22Rv1 (cell line): ENCODE results near the gene PCARE.

ENCODE experiments used
- ZFX ChIP-seq: fragments of 450-650 bp; IDR thresholded peaks from 2 replicates; pipeline ENCODE4 v1.6.1; 2017; ENCODE audit warnings: antibody characterized with exemption, borderline replicate concordance
- TF ChIP-seq, protein P1 (sequence below): fragments of 450-650 bp; IDR thresholded peaks from 2 replicates; pipeline ENCODE4 v1.5.1; 2017; ENCODE audit warnings: mild to moderate bottlenecking

DNA sequence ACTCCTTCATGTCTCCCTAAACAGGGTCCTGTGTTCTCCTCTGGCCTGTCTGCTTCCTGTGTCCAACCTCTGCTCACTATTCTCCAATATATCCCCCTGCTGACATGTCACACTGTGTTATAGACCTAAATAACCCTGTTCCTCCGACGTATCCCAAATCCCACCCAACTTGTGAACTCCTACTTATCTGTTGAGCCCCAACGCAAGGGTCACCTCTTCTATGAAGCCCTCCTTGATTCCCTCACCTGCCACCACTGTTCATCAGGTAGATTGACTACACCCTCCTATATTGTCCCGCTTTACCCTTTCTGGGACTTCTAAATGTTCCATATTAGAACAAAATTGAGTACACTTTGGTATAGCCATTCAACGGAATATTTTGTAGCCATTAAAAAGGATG lies 42.1 kb downstream of the PCARE start:
- TF ChIP-seq, protein P1, sequence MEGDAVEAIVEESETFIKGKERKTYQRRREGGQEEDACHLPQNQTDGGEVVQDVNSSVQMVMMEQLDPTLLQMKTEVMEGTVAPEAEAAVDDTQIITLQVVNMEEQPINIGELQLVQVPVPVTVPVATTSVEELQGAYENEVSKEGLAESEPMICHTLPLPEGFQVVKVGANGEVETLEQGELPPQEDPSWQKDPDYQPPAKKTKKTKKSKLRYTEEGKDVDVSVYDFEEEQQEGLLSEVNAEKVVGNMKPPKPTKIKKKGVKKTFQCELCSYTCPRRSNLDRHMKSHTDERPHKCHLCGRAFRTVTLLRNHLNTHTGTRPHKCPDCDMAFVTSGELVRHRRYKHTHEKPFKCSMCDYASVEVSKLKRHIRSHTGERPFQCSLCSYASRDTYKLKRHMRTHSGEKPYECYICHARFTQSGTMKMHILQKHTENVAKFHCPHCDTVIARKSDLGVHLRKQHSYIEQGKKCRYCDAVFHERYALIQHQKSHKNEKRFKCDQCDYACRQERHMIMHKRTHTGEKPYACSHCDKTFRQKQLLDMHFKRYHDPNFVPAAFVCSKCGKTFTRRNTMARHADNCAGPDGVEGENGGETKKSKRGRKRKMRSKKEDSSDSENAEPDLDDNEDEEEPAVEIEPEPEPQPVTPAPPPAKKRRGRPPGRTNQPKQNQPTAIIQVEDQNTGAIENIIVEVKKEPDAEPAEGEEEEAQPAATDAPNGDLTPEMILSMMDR: no peak
- no peak for TF ChIP-seq ZFX
